ENCODE data around the gene MAN1A2. TPM values are rescaled to one million over a fixed set of nuclear protein-coding genes. Genes with fewer than 3 reads are reported as not detected.

Gene MAN1A2
- polyA plus RNA-seq, 1 experiment, result 11.9 TPM

- ChIA-PET POLR2A (no interaction called here), CTCF (interaction anchor here (0.6 kb wide), 1 partner anchor 138 kb away, joined by 3 read pairs; no protein-coding TSS in a partner anchor)
- no peak for DNase-seq (ENCODE audit: low read depth)
- H3K36me3 ChIP-seq (ENCODE audit: control insufficient read depth, insufficient read depth, low read length), result no peaks in the 10 kb centered on the region
- no peak for TF ChIP-seq CTCF (IDR thresholded peaks at IDR 0.05; ENCODE audit: insufficient read depth, low read depth, low read length)
- H3K27me3 ChIP-seq (ENCODE audit: control insufficient read depth, insufficient read depth, low read length), result no peaks in the 10 kb centered on the region
- H3K4me3 ChIP-seq (ENCODE audit: low read depth, low read length), result no peak overlapping the region
These were observed 47.7 kb downstream of the MAN1A2 start for GRCh38 chr1:117414943-117415342.

- no peak for TF ChIP-seq CTCF (IDR thresholded peaks at IDR 0.05; ENCODE audit: insufficient read depth, low read depth, low read length)
- POLR2A ChIA-PET, result no interaction called here
- DNase-seq (ENCODE audit: low read depth), result no peak
- H3K36me3 ChIP-seq (ENCODE audit: control insufficient read depth, insufficient read depth, low read length), result no peaks in the 10 kb centered on the region
- H3K4me3 ChIP-seq (ENCODE audit: low read depth, low read length), result no peak overlapping the region
- H3K27me3 ChIP-seq (ENCODE audit: control insufficient read depth, insufficient read depth, low read length), result no peaks in the 10 kb centered on the region
- CTCF ChIA-PET, result interaction anchor here (0.6 kb wide), 1 partner anchor 27 kb away, joined by 3 read pairs; no protein-coding TSS in a partner anchor
These were observed 48.8 kb downstream of the MAN1A2 start for GRCh38 chr1:117416004-117416403.

- H3K27me3 ChIP-seq (ENCODE audit: control insufficient read depth, insufficient read depth, low read length), result no peaks in the 10 kb centered on the region
- ChIA-PET POLR2A (no interaction called here), CTCF (no interaction called here)
- no peak for DNase-seq (ENCODE audit: low read depth)
- TF ChIP-seq CTCF (IDR thresholded peaks at IDR 0.05; ENCODE audit: insufficient read depth, low read depth, low read length), result no peak
- H3K36me3 ChIP-seq (ENCODE audit: control insufficient read depth, insufficient read depth, low read length), result no peaks in the 10 kb centered on the region
- no peak overlapping the region for H3K4me3 ChIP-seq (ENCODE audit: low read depth, low read length)
These were observed 49.4 kb downstream of the MAN1A2 start for GRCh38 chr1:117416546-117417125.

GRCh38 chr1:117425050-117425734 lies 57.9 kb downstream of the MAN1A2 start:
- Histone ChIP-seq H3K4me3 (ENCODE audit: low read depth, low read length) (no peak overlapping the region), H3K36me3 (ENCODE audit: control insufficient read depth, insufficient read depth, low read length) (no peaks in the 10 kb centered on the region), H3K27me3 (ENCODE audit: control insufficient read depth, insufficient read depth, low read length) (no peaks in the 10 kb centered on the region)
- ChIA-PET POLR2A (no interaction called here), CTCF (interaction anchor here (0.6 kb wide), 1 partner anchor 12 kb away, joined by 3 read pairs; no protein-coding TSS in a partner anchor)
- DNase-seq (ENCODE audit: low read depth), result no peak
- TF ChIP-seq CTCF (IDR thresholded peaks at IDR 0.05; ENCODE audit: insufficient read depth, low read depth, low read length), result no peak

GRCh38 chr1:117427297-117427696 lies 60.0 kb downstream of the MAN1A2 start:
- CTCF ChIA-PET, result no interaction called here
- H3K4me3 ChIP-seq (ENCODE audit: low read depth, low read length), result no peak overlapping the region
- POLR2A ChIA-PET, result no interaction called here
- no peaks in the 10 kb centered on the region for H3K36me3 ChIP-seq (ENCODE audit: control insufficient read depth, insufficient read depth, low read length)
- DNase-seq (ENCODE audit: low read depth), result no peak
- TF ChIP-seq CTCF (IDR thresholded peaks at IDR 0.05; ENCODE audit: insufficient read depth, low read depth, low read length), result no peak
- no peaks in the 10 kb centered on the region for H3K27me3 ChIP-seq (ENCODE audit: control insufficient read depth, insufficient read depth, low read length)

Measured in BJ (cell line).